Liver (tissue), 3 donors: ENCODE data around the gene WDR37.
"Not testable (repeated sequence)": the region's sequence is repeated elsewhere in the genome, so short reads cannot be mapped to it uniquely, and the experiment has no call there.

Experiments used
- ATF3 ChIP-seq: IDR thresholded peaks from 2 replicates; pipeline ENCODE4 v1.6.1; 2016; ENCODE audit warnings: antibody characterized with exemption
- CTCF ChIP-seq: fragments of 150-350 bp; IDR thresholded peaks from 2 replicates; pipeline ENCODE4 v1.5.1; 2017; ENCODE audit warnings: improper control_type of control experiment, low read depth, low read length; ENCODE audit not compliant: missing input control
- MAX ChIP-seq: IDR thresholded peaks from 2 replicates; pipeline ENCODE4 v1.6.1; 2016; ENCODE audit warnings: antibody characterized with exemption
- REST ChIP-seq: IDR thresholded peaks from 2 replicates; pipeline ENCODE4 v1.6.1; 2016; ENCODE audit warnings: antibody characterized with exemption, mild to moderate bottlenecking
- TAF1 ChIP-seq: conservative IDR thresholded peaks from 2 replicates; pipeline ENCODE4 v1.6.1; 2016; ENCODE audit warnings: antibody characterized with exemption, mild to moderate bottlenecking
- YY1 ChIP-seq: IDR thresholded peaks from 2 replicates; pipeline ENCODE4 v1.6.1; 2016; ENCODE audit warnings: antibody characterized with exemption, mild to moderate bottlenecking
- donor health status: healthy.
- donor health status: healthy.

GRCh38 chr10:1158536-1158935 is 102.4 kb downstream of the WDR37 start:
- TF ChIP-seq CTCF, YY1, TAF1, MAX, REST, ATF3: not testable (repeated sequence)
